HG02885 (cell line): ENCODE results near the gene LCMT2.

ENCODE experiments used
- ATAC-seq: cut with Tn5 transposase; IDR thresholded peaks from one replicate; pipeline ENCODE4 v1.9.1; 2021; ENCODE audit warnings: mild to moderate bottlenecking; ENCODE audit not compliant: unreplicated experiment, poor library complexity

The LCMT2 gene

DNA sequence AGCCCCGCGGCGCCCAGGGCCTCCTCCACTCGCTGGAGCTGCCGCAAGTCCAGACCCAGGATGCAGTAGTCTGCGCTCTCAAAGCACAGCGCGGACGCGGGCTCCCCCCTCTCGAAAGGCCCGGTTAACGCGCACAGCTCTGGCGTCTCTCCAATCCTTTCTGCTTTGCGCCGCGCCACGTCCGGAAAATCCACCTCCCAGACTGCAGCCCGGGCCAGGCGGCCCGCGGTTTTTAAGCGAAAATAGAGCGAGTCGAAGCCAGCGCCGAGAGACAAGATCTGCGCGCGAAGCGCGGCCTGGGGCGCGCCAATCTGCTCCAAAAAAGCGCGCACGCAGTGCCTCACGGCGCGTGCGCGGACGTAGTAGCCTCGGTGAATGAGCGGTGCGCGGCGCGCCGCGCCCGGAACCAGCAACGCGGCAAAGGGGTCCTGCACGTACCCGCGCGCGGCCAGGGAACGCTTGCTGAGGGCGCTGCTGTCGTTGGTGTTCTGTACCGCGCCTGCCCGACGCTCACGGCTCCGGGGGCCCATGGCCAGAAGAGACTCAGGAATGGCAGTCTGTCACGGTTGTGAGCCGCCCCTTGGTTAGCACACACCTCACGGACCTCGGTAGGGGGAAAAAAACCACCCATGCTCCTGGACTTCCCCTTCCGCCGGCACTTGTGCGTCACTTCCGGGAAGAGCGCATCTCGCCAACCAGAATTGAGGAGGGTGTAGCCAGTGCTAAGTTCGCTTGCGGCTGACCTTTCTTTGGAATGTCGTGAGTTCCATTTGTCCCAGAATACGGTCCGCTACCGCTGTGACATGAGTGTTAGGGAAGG lies at the start of gene LCMT2:
Gene LCMT2 (minus strand): TSS at position 614 of the 820 bp plus-strand sequence. CDS start 84 bp downstream, at position 530.
- ATAC-seq = peak; percentile 91

GRCh38 chr15:43378601-43379000 lies 48.2 kb upstream of the LCMT2 start:
- ATAC-seq = no peak

- peak; percentile 54 for ATAC-seq
Measured at GRCh38 chr15:43376017-43376705, 45.8 kb upstream of the LCMT2 start.

DNA sequence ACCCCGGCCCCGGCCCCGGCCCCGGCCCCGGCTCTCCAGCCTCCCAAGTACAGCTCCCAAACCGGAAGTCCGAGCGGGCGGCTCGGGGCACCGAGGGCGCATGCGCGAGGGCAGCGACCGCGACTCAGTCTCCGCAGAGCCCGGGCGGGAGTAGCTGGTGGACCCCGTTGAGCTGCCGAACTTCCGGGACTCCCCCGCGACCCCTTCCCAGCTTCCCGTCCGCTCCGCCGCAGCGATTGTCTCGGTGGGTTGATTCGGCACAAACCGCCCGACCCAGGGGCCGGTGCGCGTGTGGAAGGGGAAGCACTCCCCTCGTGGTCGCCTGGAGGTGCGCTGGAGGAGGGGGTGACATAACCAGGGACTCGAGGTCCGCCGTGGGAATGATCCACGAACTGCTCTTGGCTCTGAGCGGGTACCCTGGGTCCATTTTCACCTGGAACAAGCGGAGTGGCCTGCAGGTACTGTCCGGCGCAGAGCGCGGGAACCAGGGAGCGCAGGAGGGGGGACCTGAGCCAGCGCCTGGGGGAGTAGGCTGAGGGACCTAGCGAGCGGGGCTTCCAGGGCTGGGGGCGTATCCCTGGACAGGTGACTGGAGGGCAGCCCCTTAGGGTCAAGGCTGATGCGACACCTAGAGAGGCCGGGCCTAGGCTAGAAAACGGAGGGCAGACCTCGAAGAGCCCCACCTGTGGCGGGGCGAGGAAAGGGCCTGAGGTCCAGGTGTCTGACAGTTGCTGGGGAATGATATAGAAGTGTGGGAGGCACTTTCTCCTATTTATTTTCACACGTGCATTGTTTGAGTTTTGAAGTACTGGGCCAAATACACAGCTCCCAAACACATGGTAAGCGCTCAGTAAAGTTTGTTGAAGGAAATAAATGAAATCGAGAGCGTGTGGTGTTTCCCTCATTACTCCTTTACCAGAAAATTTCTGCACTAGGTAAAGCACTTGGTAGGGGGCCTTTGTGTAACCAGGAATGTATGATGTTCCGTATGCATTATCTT lies 40.9 kb upstream of the LCMT2 start, which contains the start of the genes TUBGCP4 and ZSCAN29:
Gene TUBGCP4 (plus strand): TSS at position 127 of the 1,000 bp plus-strand sequence. CDS start 254 bp downstream, at position 381.
Gene ZSCAN29 (minus strand): TSS at position 69 of the 1,000 bp plus-strand sequence. CDS start 1,130 bp downstream, outside the sequence.
- peak; percentile 86 for ATAC-seq

- ATAC-seq = peak; percentile 38
Measured at GRCh38 chr15:43370310-43370974, 40.1 kb upstream of the LCMT2 start.

DNA sequence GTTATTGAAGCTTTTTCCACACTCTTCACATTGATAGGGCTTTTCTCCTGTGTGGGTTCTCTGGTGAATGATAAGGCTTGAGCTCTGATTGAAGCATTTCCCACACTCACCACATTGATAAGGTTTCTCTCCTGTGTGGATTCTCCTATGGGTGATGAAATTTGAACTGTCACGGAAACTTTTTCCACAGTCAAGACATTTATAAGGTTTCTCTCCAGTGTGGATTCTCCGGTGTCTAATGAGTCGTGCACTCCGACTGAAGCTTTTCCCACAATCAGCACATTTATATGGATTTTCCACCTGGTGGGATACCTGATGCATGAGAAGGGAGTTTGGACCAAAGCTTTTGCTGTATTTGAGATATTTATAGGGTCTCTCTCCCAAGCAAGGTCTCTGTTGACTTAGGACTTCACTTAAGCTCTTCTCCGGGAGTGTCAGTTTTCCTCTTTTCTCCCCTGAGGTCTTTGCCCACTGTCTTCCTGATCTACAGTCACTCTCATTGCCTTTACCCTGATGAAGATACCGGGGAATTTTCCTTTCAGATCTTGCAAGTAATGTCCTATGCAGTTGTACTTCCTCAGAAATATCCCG lies 31.0 kb upstream of the LCMT2 start:
- ATAC-seq = no peak

GRCh38 chr15:43360821-43361220 lies 30.4 kb upstream of the LCMT2 start:
- no peak for ATAC-seq

DNA sequence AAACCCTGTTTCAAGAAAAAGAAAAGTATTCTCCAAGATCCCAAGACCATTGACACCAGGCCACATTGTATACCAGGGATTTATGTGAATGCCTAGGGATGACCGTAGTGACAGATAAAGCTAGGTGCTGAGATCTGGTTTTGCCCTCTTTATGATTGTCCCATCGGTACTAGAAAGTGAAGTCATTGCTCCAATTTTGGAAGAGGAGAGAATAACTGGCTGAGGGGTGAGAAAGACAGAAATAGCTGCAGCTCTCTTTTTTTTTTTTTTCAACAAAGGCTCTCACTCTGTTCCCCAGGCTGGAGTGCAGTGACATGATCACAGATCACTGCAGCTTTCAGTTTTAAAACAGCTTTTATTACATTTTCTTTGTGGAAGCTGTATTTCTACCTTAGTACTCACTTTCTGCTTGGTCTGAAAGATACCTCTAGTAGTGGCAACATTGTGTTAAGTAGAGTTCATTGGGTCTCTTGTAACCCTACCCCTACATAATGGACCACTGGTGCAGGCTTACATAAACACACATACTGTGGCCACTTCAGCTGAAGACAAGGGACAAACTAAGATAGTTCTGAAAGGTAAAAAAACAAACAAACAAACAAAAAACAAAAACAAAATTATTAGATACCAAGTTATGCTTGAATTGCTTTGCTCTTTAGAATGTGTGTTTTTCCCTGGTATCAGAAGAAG lies 22.5 kb upstream of the LCMT2 start:
- ATAC-seq = no peak

GRCh38 chr15:43347114-43347513 lies 16.7 kb upstream of the LCMT2 start:
- ATAC-seq = no peak

- no peak for ATAC-seq
Measured at GRCh38 chr15:43346305-43346704, 15.9 kb upstream of the LCMT2 start.

- ATAC-seq = peak; percentile 26
Measured at GRCh38 chr15:43330780-43331087, 361 bp upstream of the LCMT2 start.

GRCh38 chr15:43329217-43329959 lies 985 bp downstream of the LCMT2 start:
- ATAC-seq = no peak

- no peak for ATAC-seq
Measured at GRCh38 chr15:43325039-43325684, 5.2 kb downstream of the LCMT2 start.

- ATAC-seq = no peak
Measured at GRCh38 chr15:43318990-43319771, 11.2 kb downstream of the LCMT2 start.

- ATAC-seq = no peak
Measured at GRCh38 chr15:43317566-43318184, 12.7 kb downstream of the LCMT2 start.

DNA sequence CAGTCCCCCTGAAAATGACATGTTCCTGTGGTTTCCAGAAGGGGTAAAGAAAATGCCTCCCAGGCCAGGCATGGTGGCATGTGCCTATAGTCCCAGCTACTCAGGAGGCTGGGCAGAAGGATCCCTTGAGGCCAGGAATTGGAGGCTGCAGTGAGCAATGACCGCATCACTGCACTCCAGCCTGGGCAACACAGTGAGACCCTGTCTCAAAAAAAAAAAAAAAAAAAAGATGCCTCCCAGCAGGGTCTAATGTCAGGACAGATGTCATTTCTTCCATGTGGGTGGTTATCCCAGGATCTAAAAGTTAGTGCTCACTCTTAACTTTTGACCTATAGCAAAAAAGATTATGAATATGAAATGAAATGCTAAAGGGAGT lies 13.4 kb downstream of the LCMT2 start:
- no peak for ATAC-seq
